CD14-positive monocyte (primary cell): ENCODE results near the gene TRAF3. TPM values are rescaled to one million over a fixed set of nuclear protein-coding genes. Genes with fewer than 3 reads are reported as not detected.

ENCODE experiments used
- DNase-seq, 3 donors: peaks; one replicate each; pipeline ENCODE4 v3.0.0-alpha.2; 2011 to 2022
- H2AFZ ChIP-seq: 2 replicates; pipeline ENCODE4 v1.6.0; 2012; ENCODE audit warnings: mild to moderate bottlenecking, low read depth, low read length, inconsistent platforms; ENCODE audit not compliant: insufficient read depth, poor library complexity, severe bottlenecking
- H3K27ac ChIP-seq, 2 donors: 1 replicate in 1 of 2; 2 replicates in 1 of 2; pipeline ENCODE4 v1.5.1; 2012 to 2013; ENCODE audit warnings: low read length in 2 of 2, control low read depth in 1 of 2, inconsistent platforms in 1 of 2, low read depth in 1 of 2, mild to moderate bottlenecking in 1 of 2
- H3K27me3 ChIP-seq, 2 donors: one replicate each; pipeline versions ENCODE4 v1.6.0 to v1.6.1; 2011 to 2013; ENCODE audit warnings: low read length in 2 of 2; ENCODE audit not compliant: control insufficient read depth in 2 of 2, insufficient read depth in 2 of 2
- H3K36me3 ChIP-seq, 2 donors: replicated peaks in 1 of 2; 1 replicate in 1 of 2; 2 replicates in 1 of 2; pipeline versions ENCODE4 v1.5.1 to v1.6.1; 2012 to 2013; ENCODE audit warnings: low read length in 2 of 2, control low read depth in 1 of 2, inconsistent platforms in 1 of 2, mild to moderate bottlenecking in 1 of 2; ENCODE audit not compliant: insufficient read depth in 2 of 2, control insufficient read depth in 1 of 2
- H3K4me1 ChIP-seq, 2 donors: 1 replicate in 1 of 2; 2 replicates in 1 of 2; pipeline versions ENCODE4 v1.5.1 to v1.6.1; 2012 to 2013; ENCODE audit warnings: low read length in 2 of 2, control low read depth in 1 of 2, inconsistent platforms in 1 of 2, mild to moderate bottlenecking in 1 of 2, moderate library complexity in 1 of 2; ENCODE audit not compliant: insufficient read depth in 2 of 2, control insufficient read depth in 1 of 2
- H3K4me2 ChIP-seq: replicated peaks from 2 replicates; pipeline ENCODE3; 2012; ENCODE audit warnings: low read length, moderate library complexity, mild to moderate bottlenecking; ENCODE audit not compliant: poor library complexity, severe bottlenecking; ENCODE audit errors: extremely low read depth
- H3K4me3 ChIP-seq, 3 experiments: fragments of 200-600 bp in 1 of 3; sonication (generic) in 1 of 3; replicated peaks in 1 of 3; 1 replicate in 2 of 3; 2 replicates in 1 of 3; pipeline ENCODE4 v1.5.1; 2011 to 2013; ENCODE audit warnings: low read length in 3 of 3, mild to moderate bottlenecking in 3 of 3, control low read depth in 2 of 3, low read depth in 2 of 3, inconsistent platforms in 1 of 3, moderate library complexity in 1 of 3
- H3K79me2 ChIP-seq: 2 replicates; pipeline ENCODE4 v1.6.0; 2012; ENCODE audit warnings: mild to moderate bottlenecking, control low read depth, inconsistent platforms, low read length, moderate library complexity; ENCODE audit not compliant: insufficient read depth
- H3K9ac ChIP-seq: 2 replicates; pipeline ENCODE4 v1.6.0; 2017; ENCODE audit warnings: low read length, mild to moderate bottlenecking; ENCODE audit not compliant: insufficient read depth, poor library complexity, severe bottlenecking
- H3K9me3 ChIP-seq, 2 donors: replicated peaks in 1 of 2; 1 replicate in 1 of 2; 2 replicates in 1 of 2; pipeline versions ENCODE4 v1.5.1 to v1.6.1; 2012 to 2013; ENCODE audit warnings: low read length in 2 of 2, control low read depth in 1 of 2; ENCODE audit not compliant: control insufficient read depth in 1 of 2, insufficient read depth in 1 of 2
- H4K20me1 ChIP-seq: 2 replicates; pipeline ENCODE4 v1.6.0; 2012; ENCODE audit warnings: mild to moderate bottlenecking, low read length, control low read depth, moderate library complexity; ENCODE audit not compliant: insufficient read depth
- H3K27ac Mint-ChIP-seq, 7 donors: one replicate each; pipeline ENCODE4 v1.8.0; 2020; ENCODE audit warnings: mild to moderate bottlenecking in 7 of 7, mixed read lengths in 7 of 7, moderate library complexity in 6 of 7, inconsistent platforms in 2 of 7
- H3K27me3 Mint-ChIP-seq, 3 donors: one replicate each; pipeline ENCODE4 v1.8.0; 2021 to 2022; ENCODE audit warnings: low read depth in 3 of 3, mild to moderate bottlenecking in 3 of 3, mixed read lengths in 3 of 3, moderate library complexity in 3 of 3, inconsistent platforms in 1 of 3
- H3K36me3 Mint-ChIP-seq, 2 donors: one replicate each; pipeline ENCODE4 v1.8.0; 2020; ENCODE audit warnings: mixed read lengths in 2 of 2, inconsistent platforms in 1 of 2, mild to moderate bottlenecking in 1 of 2
- H3K4me1 Mint-ChIP-seq: one replicate; pipeline ENCODE4 v1.8.0; 2020; ENCODE audit warnings: mild to moderate bottlenecking, mixed read lengths
- H3K4me3 Mint-ChIP-seq, 2 donors: one replicate each; pipeline ENCODE4 v1.8.0; 2020; ENCODE audit warnings: mild to moderate bottlenecking in 2 of 2, mixed read lengths in 2 of 2, moderate library complexity in 1 of 2
- H3K9me3 Mint-ChIP-seq, 7 donors: one replicate each; pipeline ENCODE4 v1.8.0; 2020 to 2022; ENCODE audit warnings: mixed read lengths in 7 of 7, mild to moderate bottlenecking in 6 of 7, moderate library complexity in 6 of 7, inconsistent platforms in 2 of 7
- CTCF ChIP-seq: fragments of 200-600 bp; IDR thresholded peaks from one replicate; pipeline ENCODE4 v1.8.0; 2022; ENCODE audit warnings: antibody characterized with exemption, mild to moderate bottlenecking
- WGBS: methylation state at CpG from one replicate; pipeline ENCODE4 v1.1.5; 2013; ENCODE audit warnings: missing lambda C conversion rate; ENCODE audit not compliant: insufficient coverage; 5-methylcytosine and 5-hydroxymethylcytosine counted together
- intact Hi-C, 2 donors: fragments of 100-400 bp; cut with micrococcal nuclease; formaldehyde crosslinking; loops; one replicate each; pipeline versions ENCODE4 v1.15.0 to v1.15.1; 2023
- polyA plus RNA-seq, 3 donors: library from polyadenylated mRNA; depleted of rRNA in 1 of 3; unstranded in 2 of 3; stranded (reverse) in 1 of 3; fragments of 300-500 nt in 2 of 3; fragments of >200 nt in 1 of 3; fragmentation: Illumina TruSeq in 2 of 3; gene quantifications; 1 replicate in 2 of 3; 2 replicates in 1 of 3; pipeline ENCODE4 v1.2.3, GENCODE V29; 2012 to 2021

Gene TRAF3
- polyA plus RNA-seq, 3 donors: 12.0 to 37.6 (median 17.3) TPM

GRCh38 chr14:102809870-102810269 lies 32.6 kb downstream of the TRAF3 start:
- H2AFZ ChIP-seq: no peak overlapping the region
- no peaks in the 10 kb centered on the region for H3K9me3 ChIP-seq
- no peak overlapping the region for H3K27ac ChIP-seq
- H3K79me2 ChIP-seq: peaks cover 87% of the 10 kb centered on the region
- H3K27me3 ChIP-seq: no peaks in the 10 kb centered on the region
- Mint-ChIP-seq H3K4me1 (peaks cover 20% of the 10 kb centered on the region), H3K27me3 (no peaks in the 10 kb centered on the region), H3K4me3 (no peak overlapping the region), H3K27ac (peak overlapping the region in 1 of 7 donors; percentile 40), H3K36me3 (peaks cover 13 to 25% of the 10 kb centered on the region in 2 donors), H3K9me3 (no peaks in the 10 kb centered on the region)
- no peak overlapping the region for H3K9ac ChIP-seq
- peaks cover 0 to 6% of the 10 kb centered on the region in 2 donors for H3K4me1 ChIP-seq
- no peak overlapping the region for H3K4me3 ChIP-seq
- no peak for TF ChIP-seq CTCF
- H4K20me1 ChIP-seq: peaks cover 100% of the 10 kb centered on the region
- WGBS: 83% methylated on average over 1 of the region's 3 CpGs
- peaks cover 11 to 30% of the 10 kb centered on the region in 2 donors for H3K36me3 ChIP-seq
- DNase-seq: no peak
- H3K4me2 ChIP-seq: no peak overlapping the region
- intact Hi-C loops: loop anchor here in 1 of 2 donors (5.0 kb wide), 1 partner anchor 38 kb away; no protein-coding TSS in a partner anchor

- Histone ChIP-seq H2AFZ (no peak overlapping the region), H3K79me2 (peaks cover 87% of the 10 kb centered on the region), H3K4me2 (no peak overlapping the region), H3K27ac (no peak overlapping the region), H4K20me1 (peaks cover 100% of the 10 kb centered on the region), H3K36me3 (peaks cover 5 to 25% of the 10 kb centered on the region in 2 donors), H3K9ac (no peak overlapping the region), H3K27me3 (no peaks in the 10 kb centered on the region), H3K9me3 (no peaks in the 10 kb centered on the region), H3K4me3 (no peak overlapping the region), H3K4me1 (no peaks in the 10 kb centered on the region)
- no peaks in the 10 kb centered on the region for H3K27me3 Mint-ChIP-seq
- WGBS: 100% methylated on average over 1 of the region's 3 CpGs
- peak overlapping the region in 1 of 7 donors; percentile 40 for H3K27ac Mint-ChIP-seq
- intact Hi-C loops: no loop called here
- H3K9me3 Mint-ChIP-seq: no peaks in the 10 kb centered on the region
- no peak for DNase-seq
- peaks cover 13% of the 10 kb centered on the region for H3K4me1 Mint-ChIP-seq
- H3K36me3 Mint-ChIP-seq: peaks cover 14 to 25% of the 10 kb centered on the region in 2 donors
- TF ChIP-seq CTCF: no peak
- H3K4me3 Mint-ChIP-seq: no peak overlapping the region
These were observed 33.3 kb downstream of the TRAF3 start for GRCh38 chr14:102810523-102810922.
